A549 (cell line): ENCODE data around the gene SELENOK.

ENCODE experiments used
- HDAC2 ChIP-seq: fragments of 200-600 bp; sonication (generic); IDR thresholded peaks from 2 replicates; pipeline ENCODE4 v1.6.1; 2016
- POLR2A ChIP-seq: IDR thresholded peaks from 2 replicates; pipeline ENCODE4 v1.6.1; 2012; ENCODE audit warnings: mild to moderate bottlenecking, low read length
- SMC3 ChIP-seq: fragments of >200 bp; sonication (Bioruptor Twin); formaldehyde crosslinking; IDR thresholded peaks from 3 replicates; pipeline ENCODE4 v1.6.1; 2018; ENCODE audit warnings: inconsistent platforms
- TF ChIP-seq, protein P1 (sequence below): fragments of >200 bp; sonication (Bioruptor Twin); formaldehyde crosslinking; IDR thresholded peaks from 3 replicates; pipeline ENCODE4 v1.5.1; 2016
- TF ChIP-seq, protein P2 (sequence below): IDR thresholded peaks from 2 replicates; pipeline ENCODE4 v1.6.1; 2012
- TF ChIP-seq, protein P3 (sequence below): fragments of >200 bp; sonication (Bioruptor Twin); formaldehyde crosslinking; IDR thresholded peaks from 2 replicates; pipeline ENCODE4 v1.6.1; 2016

DNA sequence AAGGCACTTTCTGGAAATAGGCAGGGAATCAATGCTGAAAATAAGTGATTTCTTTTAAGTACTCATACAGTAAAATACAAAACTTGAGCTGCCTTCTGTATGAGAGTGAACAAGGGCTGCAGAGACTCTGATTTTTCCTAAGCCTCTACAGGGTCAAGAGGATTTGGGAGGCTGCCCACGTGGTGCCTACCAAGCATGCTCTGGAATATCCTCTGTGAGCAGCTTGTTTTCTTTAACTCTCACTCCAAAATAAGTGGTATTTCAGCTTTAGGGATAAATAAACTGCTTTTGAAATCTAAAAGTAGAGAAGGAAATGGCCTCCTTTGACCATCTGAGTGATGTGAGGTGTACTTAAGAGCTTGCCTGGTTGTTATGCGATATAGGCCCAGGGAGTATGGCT is 8.1 kb upstream of the SELENOK start:
- TF ChIP-seq, protein P1, sequence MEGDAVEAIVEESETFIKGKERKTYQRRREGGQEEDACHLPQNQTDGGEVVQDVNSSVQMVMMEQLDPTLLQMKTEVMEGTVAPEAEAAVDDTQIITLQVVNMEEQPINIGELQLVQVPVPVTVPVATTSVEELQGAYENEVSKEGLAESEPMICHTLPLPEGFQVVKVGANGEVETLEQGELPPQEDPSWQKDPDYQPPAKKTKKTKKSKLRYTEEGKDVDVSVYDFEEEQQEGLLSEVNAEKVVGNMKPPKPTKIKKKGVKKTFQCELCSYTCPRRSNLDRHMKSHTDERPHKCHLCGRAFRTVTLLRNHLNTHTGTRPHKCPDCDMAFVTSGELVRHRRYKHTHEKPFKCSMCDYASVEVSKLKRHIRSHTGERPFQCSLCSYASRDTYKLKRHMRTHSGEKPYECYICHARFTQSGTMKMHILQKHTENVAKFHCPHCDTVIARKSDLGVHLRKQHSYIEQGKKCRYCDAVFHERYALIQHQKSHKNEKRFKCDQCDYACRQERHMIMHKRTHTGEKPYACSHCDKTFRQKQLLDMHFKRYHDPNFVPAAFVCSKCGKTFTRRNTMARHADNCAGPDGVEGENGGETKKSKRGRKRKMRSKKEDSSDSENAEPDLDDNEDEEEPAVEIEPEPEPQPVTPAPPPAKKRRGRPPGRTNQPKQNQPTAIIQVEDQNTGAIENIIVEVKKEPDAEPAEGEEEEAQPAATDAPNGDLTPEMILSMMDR = no peak
- no peak for TF ChIP-seq POLR2A
- no peak for TF ChIP-seq HDAC2
- TF ChIP-seq, protein P2, sequence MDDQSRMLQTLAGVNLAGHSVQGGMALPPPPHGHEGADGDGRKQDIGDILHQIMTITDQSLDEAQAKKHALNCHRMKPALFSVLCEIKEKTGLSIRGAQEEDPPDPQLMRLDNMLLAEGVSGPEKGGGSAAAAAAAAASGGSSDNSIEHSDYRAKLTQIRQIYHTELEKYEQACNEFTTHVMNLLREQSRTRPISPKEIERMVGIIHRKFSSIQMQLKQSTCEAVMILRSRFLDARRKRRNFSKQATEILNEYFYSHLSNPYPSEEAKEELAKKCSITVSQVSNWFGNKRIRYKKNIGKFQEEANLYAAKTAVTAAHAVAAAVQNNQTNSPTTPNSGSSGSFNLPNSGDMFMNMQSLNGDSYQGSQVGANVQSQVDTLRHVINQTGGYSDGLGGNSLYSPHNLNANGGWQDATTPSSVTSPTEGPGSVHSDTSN = no peak
- TF ChIP-seq SMC3 = no peak
- TF ChIP-seq, protein P3, sequence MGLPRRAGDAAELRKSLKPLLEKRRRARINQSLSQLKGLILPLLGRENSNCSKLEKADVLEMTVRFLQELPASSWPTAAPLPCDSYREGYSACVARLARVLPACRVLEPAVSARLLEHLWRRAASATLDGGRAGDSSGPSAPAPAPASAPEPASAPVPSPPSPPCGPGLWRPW = no peak
